SK-N-SH (cell line): ENCODE data around the gene DDX39B. TPM values are rescaled to one million over a fixed set of nuclear protein-coding genes. Genes with fewer than 3 reads are reported as not detected.

Experiments
- CTCF ChIA-PET: fragments of 300-600, 350-600 bp; formaldehyde crosslinking; extraction: SDS; loops from one replicate; lab custom pipeline; 2021; lab: Yijun Ruan, JAX
- POLR2A ChIA-PET: fragments of 350-600 bp; sonication (Branson Sonifier 250); formaldehyde crosslinking; extraction: SDS; loops from one replicate; lab custom pipeline; 2020; ENCODE audit warnings: antibody characterized with exemption, inconsistent platforms; lab: Yijun Ruan, JAX
- DNase-seq: peaks from one replicate; pipeline ENCODE4 v3.0.0; 2012
- H2AFZ ChIP-seq: fragments of 200-600 bp; sonication (generic); 2 replicates; pipeline ENCODE4 v1.8.1; 2016; ENCODE audit warnings: antibody characterized with exemption, mild to moderate bottlenecking, low read depth
- H3F3A ChIP-seq: fragments of 200-600 bp; sonication (generic); replicated peaks from 2 replicates; pipeline ENCODE3; 2016; ENCODE audit warnings: antibody characterized with exemption, mild to moderate bottlenecking; ENCODE audit not compliant: insufficient read depth
- H3K27ac ChIP-seq, 2 experiments: fragments of 200-500 bp in 1 of 2; fragments of 200-600 bp in 1 of 2; sonication (Bioruptor generic) in 1 of 2; sonication (generic), shearing (Covaris generic) in 1 of 2; 2 replicates each; pipeline versions ENCODE4 v1.5.1 to v1.6.1; 2014 to 2016; ENCODE audit warnings: low read depth in 2 of 2, inconsistent platforms in 1 of 2, low read length in 1 of 2, mild to moderate bottlenecking in 1 of 2, mixed read lengths in 1 of 2
- H3K27me3 ChIP-seq: fragments of 200-600 bp; sonication (generic), shearing (Covaris generic); 2 replicates; pipeline ENCODE4 v1.6.1; 2016; ENCODE audit warnings: mixed run types; ENCODE audit not compliant: insufficient read depth
- H3K36me3 ChIP-seq, 2 experiments: fragments of 200-500 bp in 1 of 2; fragments of 200-600 bp in 1 of 2; sonication (Bioruptor generic) in 1 of 2; sonication (generic) in 1 of 2; replicated peaks in 1 of 2; 2 replicates each; pipeline versions ENCODE3 to v1.5.1; 2014 to 2016; ENCODE audit warnings: low read length in 1 of 2, mild to moderate bottlenecking in 1 of 2; ENCODE audit not compliant: insufficient read depth in 2 of 2, control insufficient read depth in 1 of 2
- H3K4me1 ChIP-seq, 2 experiments: fragments of 200-500 bp in 1 of 2; fragments of 200-600 bp in 1 of 2; sonication (Bioruptor generic) in 1 of 2; sonication (generic), shearing (Covaris generic) in 1 of 2; 2 replicates each; pipeline versions ENCODE4 v1.5.1 to v1.6.1; 2014 to 2016; ENCODE audit warnings: low read depth in 1 of 2, low read length in 1 of 2, mixed run types in 1 of 2; ENCODE audit not compliant: insufficient read depth in 2 of 2, control insufficient read depth in 1 of 2
- H3K4me2 ChIP-seq: fragments of 200-600 bp; sonication (generic), shearing (Covaris generic); 2 replicates; pipeline ENCODE4 v1.6.1; 2017; ENCODE audit warnings: mixed run types
- H3K4me3 ChIP-seq, 2 experiments: fragments of 200-500 bp in 1 of 2; fragments of 200-600 bp in 1 of 2; sonication (Bioruptor generic) in 1 of 2; sonication (generic), shearing (Covaris generic) in 1 of 2; 2 replicates each; pipeline versions ENCODE4 v1.5.1 to v1.8.1; 2014 to 2016; ENCODE audit warnings: low read depth in 2 of 2, inconsistent platforms in 1 of 2, low read length in 1 of 2, mild to moderate bottlenecking in 1 of 2, mixed read lengths in 1 of 2, moderate library complexity in 1 of 2
- H3K79me2 ChIP-seq: fragments of 200-600 bp; sonication (generic); 2 replicates; pipeline ENCODE4 v1.8.1; 2017; ENCODE audit warnings: mild to moderate bottlenecking; ENCODE audit not compliant: insufficient read depth
- H3K9ac ChIP-seq: fragments of 200-600 bp; sonication (generic); 2 replicates; pipeline ENCODE4 v1.6.1; 2017; ENCODE audit warnings: mixed run types
- H3K9me2 ChIP-seq: fragments of 200-600 bp; sonication (generic); 2 replicates; pipeline ENCODE4 v1.6.1; 2017; ENCODE audit warnings: mixed run types
- H3K9me3 ChIP-seq: fragments of 200-600 bp; sonication (generic); 2 replicates; pipeline ENCODE4 v1.6.1; 2017; ENCODE audit warnings: mixed run types, mild to moderate bottlenecking, moderate library complexity
- H4K20me1 ChIP-seq: fragments of 200-600 bp; sonication (generic); 2 replicates; pipeline ENCODE4 v1.6.1; 2017; ENCODE audit warnings: mild to moderate bottlenecking, mixed run types; ENCODE audit not compliant: insufficient read depth
- EP300 ChIP-seq, 2 experiments: IDR thresholded peaks; 2 replicates each; pipeline versions ENCODE4 v1.4.0 to v1.6.1; 2012; ENCODE audit warnings: borderline replicate concordance in 1 of 2, low read depth in 1 of 2, low read length in 1 of 2
- FOSL2 ChIP-seq: IDR thresholded peaks from 2 replicates; pipeline ENCODE4 v1.4.0; 2012; ENCODE audit warnings: low read depth, mild to moderate bottlenecking, moderate library complexity, borderline replicate concordance
- GABPA ChIP-seq: IDR thresholded peaks from 2 replicates; pipeline ENCODE4 v1.4.0; 2012; ENCODE audit warnings: low read depth, mild to moderate bottlenecking
- JUND ChIP-seq: IDR thresholded peaks from 2 replicates; pipeline ENCODE4 v1.4.0; 2012
- NFIC ChIP-seq: IDR thresholded peaks from 2 replicates; pipeline ENCODE4 v1.4.0; 2012; ENCODE audit warnings: borderline replicate concordance
- POLR2AphosphoS5 ChIP-seq: IDR thresholded peaks from 2 replicates; pipeline ENCODE4 v1.6.1; 2012; ENCODE audit warnings: low read depth, low read length
- RAD21 ChIP-seq: IDR thresholded peaks from 2 replicates; pipeline ENCODE4 v1.6.1; 2012; ENCODE audit warnings: mild to moderate bottlenecking, low read length
- RCOR1 ChIP-seq: fragments of 150-350 bp; IDR thresholded peaks from 2 replicates; pipeline ENCODE4 v1.6.1; 2017; ENCODE audit warnings: antibody characterized with exemption, low read length
- RXRA ChIP-seq: IDR thresholded peaks from 2 replicates; pipeline ENCODE4 v1.4.0; 2012; ENCODE audit warnings: low read depth, mild to moderate bottlenecking, borderline replicate concordance
- TCF12 ChIP-seq: IDR thresholded peaks from 2 replicates; pipeline ENCODE4 v1.4.0; 2012
- TEAD4 ChIP-seq: IDR thresholded peaks from 2 replicates; pipeline ENCODE4 v1.4.0; 2012; ENCODE audit warnings: mild to moderate bottlenecking, borderline replicate concordance; ENCODE audit not compliant: insufficient read depth
- WGBS: methylation state at CpG from one replicate; pipeline ENCODE4 v1.1.6; 2017; ENCODE audit warnings: low lambda C conversion rate; 5-methylcytosine and 5-hydroxymethylcytosine counted together
- polyA plus RNA-seq, 3 experiments: library from polyadenylated mRNA; depleted of rRNA; stranded (reverse); fragments of >200 nt; gene quantifications; 2 replicates each; pipeline ENCODE4 v1.2.3, GENCODE V29; 2012
- TF ChIP-seq, protein P1 (sequence below): IDR thresholded peaks from 2 replicates; pipeline ENCODE4 v1.4.0; 2012; ENCODE audit warnings: low read depth
- TF ChIP-seq, protein P2 (sequence below): IDR thresholded peaks from 2 replicates; pipeline ENCODE4 v1.6.1; 2012; ENCODE audit warnings: mild to moderate bottlenecking, low read depth, low read length, moderate library complexity

Gene DDX39B
- polyA plus RNA-seq, 1 of the 3 experiments (the other 2 are of a cell fraction), result 502 TPM

GRCh38 chr6:31559958-31560696 lies 18.3 kb upstream of the DDX39B start:
- no peak for DNase-seq
- H3K9me2 ChIP-seq, result no peaks in the 10 kb centered on the region
- ChIA-PET CTCF (interaction anchor here (0.9 to 5.7 kb wide), 3 partner anchors 11 to 21 kb away, joined by 3 to 29 read pairs (median 3); partner anchors contain the start of genes ATP6V1G2 and LTB), POLR2A (interaction anchor here (0.6 to 0.9 kb wide), 2 partner anchors 9 to 1188 kb away, joined by 3 read pairs; no protein-coding TSS in a partner anchor)
- peaks cover 7% of the 10 kb centered on the region; the same call in 1 of the 2 replicates for H3K79me2 ChIP-seq
- H3K36me3 ChIP-seq, result peaks cover 16 to 26% of the 10 kb centered on the region in 2 experiments
- peak overlapping the region; percentile 14 to 77; a peak in 3 of 4 replicates for H3K27ac ChIP-seq
- H3K4me3 ChIP-seq, result no peak overlapping the region
- TF ChIP-seq RXRA, result peak; percentile 42; the same call in 1 of the 2 replicates
- TF ChIP-seq JUND, result peak; percentile 88
- peak; percentile 77 for TF ChIP-seq TEAD4
- peak; percentile 59 for TF ChIP-seq TCF12
- TF ChIP-seq, protein P1, sequence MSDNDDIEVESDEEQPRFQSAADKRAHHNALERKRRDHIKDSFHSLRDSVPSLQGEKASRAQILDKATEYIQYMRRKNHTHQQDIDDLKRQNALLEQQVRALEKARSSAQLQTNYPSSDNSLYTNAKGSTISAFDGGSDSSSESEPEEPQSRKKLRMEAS, result 0 out of 2 replicates have a peak, but pooled peaks have one; percentile 52
- no peak for TF ChIP-seq POLR2AphosphoS5
- TF ChIP-seq RAD21, result no peak
- peak; percentile 29; the same call in 1 of the 2 replicates for TF ChIP-seq GABPA
- TF ChIP-seq, protein P2, sequence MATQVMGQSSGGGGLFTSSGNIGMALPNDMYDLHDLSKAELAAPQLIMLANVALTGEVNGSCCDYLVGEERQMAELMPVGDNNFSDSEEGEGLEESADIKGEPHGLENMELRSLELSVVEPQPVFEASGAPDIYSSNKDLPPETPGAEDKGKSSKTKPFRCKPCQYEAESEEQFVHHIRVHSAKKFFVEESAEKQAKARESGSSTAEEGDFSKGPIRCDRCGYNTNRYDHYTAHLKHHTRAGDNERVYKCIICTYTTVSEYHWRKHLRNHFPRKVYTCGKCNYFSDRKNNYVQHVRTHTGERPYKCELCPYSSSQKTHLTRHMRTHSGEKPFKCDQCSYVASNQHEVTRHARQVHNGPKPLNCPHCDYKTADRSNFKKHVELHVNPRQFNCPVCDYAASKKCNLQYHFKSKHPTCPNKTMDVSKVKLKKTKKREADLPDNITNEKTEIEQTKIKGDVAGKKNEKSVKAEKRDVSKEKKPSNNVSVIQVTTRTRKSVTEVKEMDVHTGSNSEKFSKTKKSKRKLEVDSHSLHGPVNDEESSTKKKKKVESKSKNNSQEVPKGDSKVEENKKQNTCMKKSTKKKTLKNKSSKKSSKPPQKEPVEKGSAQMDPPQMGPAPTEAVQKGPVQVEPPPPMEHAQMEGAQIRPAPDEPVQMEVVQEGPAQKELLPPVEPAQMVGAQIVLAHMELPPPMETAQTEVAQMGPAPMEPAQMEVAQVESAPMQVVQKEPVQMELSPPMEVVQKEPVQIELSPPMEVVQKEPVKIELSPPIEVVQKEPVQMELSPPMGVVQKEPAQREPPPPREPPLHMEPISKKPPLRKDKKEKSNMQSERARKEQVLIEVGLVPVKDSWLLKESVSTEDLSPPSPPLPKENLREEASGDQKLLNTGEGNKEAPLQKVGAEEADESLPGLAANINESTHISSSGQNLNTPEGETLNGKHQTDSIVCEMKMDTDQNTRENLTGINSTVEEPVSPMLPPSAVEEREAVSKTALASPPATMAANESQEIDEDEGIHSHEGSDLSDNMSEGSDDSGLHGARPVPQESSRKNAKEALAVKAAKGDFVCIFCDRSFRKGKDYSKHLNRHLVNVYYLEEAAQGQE, result 0 out of 2 replicates have a peak, but pooled peaks have one; percentile 55
- TF ChIP-seq NFIC, result no peak
- peak; percentile 83; the same call in 1 of the 2 replicates for TF ChIP-seq FOSL2
- TF ChIP-seq EP300 (IDR thresholded peaks at IDR 0.05; ENCODE audit: borderline replicate concordance in 1 of 2, low read depth in 1 of 2, low read length in 1 of 2), result peak in 1 of 2 experiments; percentile 20; a peak in 1 of 4 replicates
- TF ChIP-seq RCOR1, result no peak
- no peaks in the 10 kb centered on the region for H3K27me3 ChIP-seq
- no peaks in the 10 kb centered on the region for H4K20me1 ChIP-seq
- H3K9me3 ChIP-seq, result no peaks in the 10 kb centered on the region
- H2AFZ ChIP-seq, result no peak overlapping the region
- H3K4me2 ChIP-seq, result peak overlapping the region; percentile 66
- H3K9ac ChIP-seq, result peak overlapping the region; percentile 43; the same call in 1 of the 2 replicates
- H3F3A ChIP-seq, result peaks cover 33% of the 10 kb centered on the region
- 75% methylated on average over 7 of the region's 7 CpGs for WGBS
- peaks cover 0 to 20% of the 10 kb centered on the region in 2 experiments; a peak in 3 of 4 replicates for H3K4me1 ChIP-seq
